GM19372 (cell line): Measurements from ENCODE around the gene CNOT1.
"Not testable (repeated sequence)": the region's sequence is repeated elsewhere in the genome, so short reads cannot be mapped to it uniquely, and the experiment has no call there.

Experiments used
- ATAC-seq: cut with Tn5 transposase; IDR thresholded peaks from one replicate; pipeline ENCODE4 v1.9.1; 2021; ENCODE audit warnings: mild to moderate bottlenecking, low read depth, moderate library complexity; ENCODE audit not compliant: unreplicated experiment

CNOT1 gene

DNA sequence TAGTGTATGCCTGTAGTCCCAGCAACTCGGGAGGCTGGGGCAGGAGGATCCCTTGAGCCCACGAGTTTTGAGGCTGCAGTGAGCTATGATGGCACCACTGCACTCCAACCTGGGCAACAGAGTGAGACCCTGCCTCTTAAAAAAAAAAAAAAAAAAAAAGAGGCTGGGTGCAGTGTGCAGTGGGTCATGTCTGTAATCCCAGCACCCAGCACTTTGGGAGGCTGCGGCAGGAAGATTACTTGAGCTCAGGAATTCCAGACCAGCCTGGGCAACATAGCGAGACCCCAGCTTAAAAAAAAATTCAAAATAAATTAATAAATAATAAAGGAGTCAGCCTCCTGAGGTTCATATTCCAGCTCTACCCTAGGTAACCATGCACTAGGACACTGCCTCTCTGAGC, 9.6 kb upstream of the CNOT1 start:
- ATAC-seq: no peak

GRCh38 chr16:58638148-58639036, 8.8 kb upstream of the CNOT1 start:
- no peak for ATAC-seq

DNA sequence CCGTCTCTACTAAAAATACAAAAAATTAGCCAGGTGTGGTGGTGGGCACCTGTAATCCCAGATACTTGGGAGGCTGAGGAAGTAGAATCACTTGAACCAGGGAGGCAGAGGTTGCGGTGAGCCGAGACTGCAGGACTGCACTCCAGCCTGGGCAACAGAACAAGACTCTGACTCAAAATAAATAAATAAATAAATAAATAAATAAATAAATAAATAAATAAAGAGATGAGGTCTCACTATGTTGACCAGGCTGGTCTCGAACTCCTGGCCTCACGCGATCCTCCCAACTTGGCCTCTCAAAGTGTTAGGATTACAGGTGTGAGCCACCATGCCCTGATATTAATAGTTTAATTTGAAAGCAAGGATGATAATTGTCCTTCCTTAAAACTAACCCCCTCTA, 7.4 kb upstream of the CNOT1 start:
- not testable (repeated sequence) for ATAC-seq

GRCh38 chr16:58636466-58636865, 6.8 kb upstream of the CNOT1 start:
- ATAC-seq: no peak

GRCh38 chr16:58635502-58635901, 5.9 kb upstream of the CNOT1 start:
- no peak for ATAC-seq

DNA sequence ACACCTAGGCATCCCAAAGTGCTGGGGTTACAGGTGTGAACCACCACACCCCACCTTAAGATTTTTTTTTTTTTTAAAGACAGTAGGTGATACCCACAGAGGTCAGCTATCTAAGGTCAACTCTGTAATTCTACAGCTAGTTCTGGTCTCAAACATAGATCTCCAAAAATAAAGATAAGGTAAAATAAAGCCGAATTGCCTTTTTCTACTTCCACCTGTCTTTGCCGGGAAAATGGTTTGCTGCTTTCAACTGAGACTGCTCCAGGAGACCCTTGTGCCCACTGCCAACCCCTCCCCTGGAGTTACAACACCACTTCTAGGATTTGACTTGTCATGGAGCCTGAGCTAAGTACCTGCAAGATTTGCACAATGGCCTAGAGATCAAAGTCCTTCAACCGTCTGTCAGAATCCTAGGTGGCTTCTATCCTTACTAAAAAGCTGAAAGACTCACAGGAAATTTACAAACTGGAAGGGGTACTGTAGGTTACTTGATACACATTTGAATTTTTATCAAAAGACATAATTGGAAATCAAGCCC, 4.7 kb upstream of the CNOT1 start:
- no peak for ATAC-seq

- no peak for ATAC-seq
These were observed 537 bp downstream of the CNOT1 start for GRCh38 chr16:58628845-58629732.

DNA sequence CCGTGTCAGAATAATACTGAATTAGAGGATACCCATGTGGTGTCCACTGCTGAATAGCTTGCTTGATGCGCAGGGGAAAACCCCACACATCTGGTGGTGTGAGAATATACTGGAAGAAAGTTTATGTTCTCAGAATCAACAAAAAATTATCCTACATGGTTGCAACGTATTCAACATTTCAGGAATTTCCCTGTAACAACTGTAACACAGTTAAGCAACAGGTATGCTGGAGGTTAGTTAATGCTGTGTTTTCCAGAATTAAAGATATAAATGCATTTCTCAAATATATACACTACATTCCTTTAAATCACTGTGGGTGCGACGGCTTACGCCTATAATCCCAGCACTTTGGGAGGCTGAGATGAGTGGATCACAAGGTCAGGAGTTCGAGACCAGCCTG, 5.4 kb downstream of the CNOT1 start:
- ATAC-seq: no peak

GRCh38 chr16:58620396-58620795, 9.2 kb downstream of the CNOT1 start:
- ATAC-seq: no peak

GRCh38 chr16:58615280-58615679, 14.3 kb downstream of the CNOT1 start:
- ATAC-seq: no peak

GRCh38 chr16:58614860-58615259, 14.8 kb downstream of the CNOT1 start:
- no peak for ATAC-seq

DNA sequence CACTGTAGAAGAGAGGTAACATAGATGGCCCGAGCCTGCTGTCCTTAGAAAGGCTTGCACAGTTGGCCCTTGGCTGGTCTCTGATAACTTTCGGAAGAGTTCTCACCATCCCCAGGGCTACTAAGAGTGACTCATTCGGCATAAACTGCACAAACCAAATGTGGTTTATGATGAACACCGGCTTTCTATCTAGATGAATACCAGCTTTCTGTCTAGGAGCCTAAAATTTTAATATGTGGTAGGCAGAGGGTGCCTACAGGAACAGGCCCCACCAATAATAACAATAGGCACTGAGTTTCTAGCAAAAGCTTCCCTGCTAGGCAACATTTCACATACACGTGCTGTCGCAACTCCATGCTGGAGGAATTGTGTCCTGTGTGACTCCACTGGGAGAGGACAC, 15.4 kb downstream of the CNOT1 start:
- no peak for ATAC-seq

GRCh38 chr16:58612965-58613364, 16.7 kb downstream of the CNOT1 start:
- ATAC-seq: not testable (repeated sequence)

DNA sequence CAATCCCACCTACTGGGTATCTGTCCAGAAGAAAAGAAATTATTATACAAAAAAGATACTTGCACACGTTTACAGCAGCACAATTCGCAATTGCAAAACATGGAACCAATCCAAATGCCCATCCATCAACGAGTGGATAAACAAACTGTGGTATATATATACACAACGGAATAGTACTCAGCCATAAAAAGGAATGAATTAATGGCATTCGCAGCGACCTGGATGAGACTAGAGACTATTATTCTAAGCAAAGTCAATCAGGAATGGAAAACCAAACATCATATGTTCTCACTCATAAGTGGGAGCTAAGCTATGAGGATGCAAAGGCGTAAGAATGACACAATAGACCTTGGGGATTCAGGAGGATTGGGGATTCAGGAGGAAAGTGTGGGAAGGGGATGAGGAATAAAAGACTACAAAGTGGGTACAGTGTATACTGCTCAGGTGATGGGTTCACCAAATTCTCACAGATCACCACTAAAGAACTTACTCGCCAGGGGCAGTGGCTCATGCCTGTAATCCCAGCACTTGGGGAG, 21.0 kb downstream of the CNOT1 start:
- ATAC-seq: no peak

GRCh38 chr16:58605562-58605961, 24.1 kb downstream of the CNOT1 start:
- ATAC-seq: no peak

DNA sequence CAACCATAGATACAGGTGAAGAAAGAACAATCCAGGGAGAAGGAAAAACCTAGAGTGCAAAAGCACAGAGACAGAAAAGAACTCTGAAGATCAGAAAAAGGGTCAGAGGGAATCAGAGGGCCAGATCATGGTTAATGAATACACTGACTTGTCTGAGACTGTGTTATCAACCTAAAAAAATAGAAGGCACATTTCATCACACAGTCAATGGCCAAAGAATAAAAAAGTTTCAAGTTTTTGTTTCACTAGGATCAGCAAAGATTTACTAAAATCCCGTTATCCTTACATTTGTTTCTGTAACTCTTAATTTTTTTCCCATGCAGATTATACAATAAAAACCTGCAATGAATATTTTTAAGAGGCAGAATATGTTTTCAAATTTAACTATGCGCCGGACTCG, 38.5 kb downstream of the CNOT1 start:
- ATAC-seq: no peak

DNA sequence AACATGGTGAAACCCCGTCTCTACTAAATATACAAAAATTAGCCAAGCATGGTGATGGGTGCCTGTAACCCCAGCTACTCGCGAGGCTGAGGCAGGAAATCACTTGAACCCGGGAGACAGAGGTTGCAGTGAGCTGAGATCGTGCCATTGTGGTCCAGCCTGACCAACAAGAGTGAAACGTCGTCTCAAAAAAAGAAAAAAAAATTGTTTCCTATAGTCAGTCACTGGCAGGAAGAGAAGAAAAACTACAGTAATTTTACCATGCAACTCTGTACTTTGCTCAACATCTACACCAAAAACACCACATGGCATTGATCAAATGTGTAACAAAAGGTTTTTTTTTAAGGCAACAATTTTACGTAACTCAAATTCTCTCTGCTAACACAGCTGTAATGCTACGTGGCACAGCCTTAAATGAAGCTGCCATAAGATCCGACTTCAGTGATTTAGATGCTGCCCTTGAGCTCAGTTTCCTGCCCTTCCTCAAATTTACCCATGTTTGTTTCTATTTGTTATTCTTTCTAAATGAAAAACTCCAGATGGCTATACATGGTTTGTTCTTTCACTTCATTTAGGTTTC, 40.2 kb downstream of the CNOT1 start:
- no peak for ATAC-seq

DNA sequence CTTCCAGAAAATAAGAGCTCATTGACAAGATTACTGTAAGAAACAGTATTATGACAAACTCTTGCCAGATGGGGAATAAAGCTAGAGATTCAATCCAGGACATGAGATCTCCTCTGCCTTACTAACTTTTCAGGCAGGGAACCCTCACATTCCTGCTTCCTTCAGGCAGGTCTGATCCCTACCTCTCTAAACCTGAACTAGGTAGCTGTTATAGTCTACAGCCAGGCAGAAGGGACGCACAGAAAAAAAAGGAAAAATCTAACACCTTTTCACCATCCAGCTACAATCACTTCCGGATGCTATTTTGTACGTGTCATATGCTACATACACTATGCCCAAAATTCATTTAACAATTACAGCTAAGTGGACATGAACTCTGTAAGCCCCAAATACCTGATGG, 41.2 kb downstream of the CNOT1 start:
- no peak for ATAC-seq

GRCh38 chr16:58586340-58587030, 43.1 kb downstream of the CNOT1 start:
- no peak for ATAC-seq
